Activated CD4-positive, alpha-beta T cell treated with anti-CD3 and anti-CD28 coated beads for 1 hour (primary cell): ENCODE data around the gene SNX8.
"Not testable (repeated sequence)": the region's sequence is repeated elsewhere in the genome, so short reads cannot be mapped to it uniquely, and the experiment has no call there.

ENCODE experiments used
- DNase-seq: peaks from one replicate; pipeline ENCODE4 v3.0.0-alpha.2; 2020

Gene SNX8

GRCh38 chr7:2325162-2325561 lies 10.9 kb upstream of the SNX8 start:
- no peak for DNase-seq

- no peak for DNase-seq
These were observed 6.8 kb upstream of the SNX8 start for GRCh38 chr7:2321020-2321419.

- no peak for DNase-seq
These were observed 3.5 kb upstream of the SNX8 start for GRCh38 chr7:2317556-2318293.

GRCh38 chr7:2316578-2316977 lies 2.3 kb upstream of the SNX8 start:
- DNase-seq: no peak

GRCh38 chr7:2315787-2316186 lies 1.5 kb upstream of the SNX8 start:
- DNase-seq: no peak

GRCh38 chr7:2314956-2315530 lies 802 bp upstream of the SNX8 start:
- DNase-seq: not testable (repeated sequence)

- no peak for DNase-seq
These were observed 612 bp downstream of the SNX8 start for GRCh38 chr7:2313450-2314208.

GRCh38 chr7:2312267-2312929 lies 1.8 kb downstream of the SNX8 start:
- DNase-seq: no peak

- no peak for DNase-seq
These were observed 4.3 kb downstream of the SNX8 start for GRCh38 chr7:2309889-2310331.

- no peak for DNase-seq
These were observed 6.5 kb downstream of the SNX8 start for GRCh38 chr7:2307690-2308107.

GRCh38 chr7:2306688-2307087 lies 7.6 kb downstream of the SNX8 start:
- no peak for DNase-seq

- DNase-seq: not testable (repeated sequence)
These were observed 9.0 kb downstream of the SNX8 start for GRCh38 chr7:2305258-2305657.

GRCh38 chr7:2303520-2303919 lies 10.7 kb downstream of the SNX8 start:
- not testable (repeated sequence) for DNase-seq

- not testable (repeated sequence) for DNase-seq
These were observed 11.4 kb downstream of the SNX8 start for GRCh38 chr7:2302743-2303397.

GRCh38 chr7:2301511-2301863 lies 12.8 kb downstream of the SNX8 start:
- DNase-seq: no peak

GRCh38 chr7:2299870-2300512 lies 14.2 kb downstream of the SNX8 start:
- DNase-seq: no peak

GRCh38 chr7:2299131-2299829 lies 15.0 kb downstream of the SNX8 start:
- DNase-seq: no peak

- DNase-seq: no peak
These were observed 17.4 kb downstream of the SNX8 start for GRCh38 chr7:2296832-2297231.

GRCh38 chr7:2295936-2296620 lies 18.2 kb downstream of the SNX8 start:
- no peak for DNase-seq

GRCh38 chr7:2290877-2291276 lies 23.4 kb downstream of the SNX8 start:
- no peak for DNase-seq

GRCh38 chr7:2289621-2290020 lies 24.6 kb downstream of the SNX8 start:
- DNase-seq: no peak
